Kidney capillary endothelial cell (primary cell): ENCODE data around the gene VENTX.

Experiments
- DNase-seq: peaks from one replicate; pipeline ENCODE4 v3.0.0-alpha.2; 2018; ENCODE audit warnings: low spot score

The VENTX gene

GRCh38 chr10:133272301-133272963 lies 34.8 kb downstream of the VENTX start:
- DNase-seq, result no peak

- no peak for DNase-seq
Measured at GRCh38 chr10:133272964-133273420, 35.3 kb downstream of the VENTX start.

GRCh38 chr10:133273534-133274143 lies 36.0 kb downstream of the VENTX start:
- no peak for DNase-seq

- DNase-seq, result no peak
Measured at GRCh38 chr10:133274751-133275683, 37.4 kb downstream of the VENTX start.

GRCh38 chr10:133275684-133276092 lies 38.0 kb downstream of the VENTX start:
- DNase-seq, result no peak

- no peak for DNase-seq
Measured at GRCh38 chr10:133276100-133276434, 38.4 kb downstream of the VENTX start.

- DNase-seq, result no peak
Measured at GRCh38 chr10:133276435-133277201, 39.0 kb downstream of the VENTX start, which contains the start of gene ADAM8. Gene ADAM8, minus strand, starts transcription at chr10:133276868. Its CDS starts 51 bp downstream, at chr10:133276817.

GRCh38 chr10:133277277-133277992 lies 39.8 kb downstream of the VENTX start:
- DNase-seq, result no peak

GRCh38 chr10:133277993-133278576 lies 40.4 kb downstream of the VENTX start:
- DNase-seq, result no peak

GRCh38 chr10:133278577-133279265 lies 41.1 kb downstream of the VENTX start:
- no peak for DNase-seq

- no peak for DNase-seq
Measured at GRCh38 chr10:133279326-133280226, 41.9 kb downstream of the VENTX start.

- DNase-seq, result no peak
Measured at GRCh38 chr10:133280391-133281059, 42.9 kb downstream of the VENTX start.

- DNase-seq, result no peak
Measured at GRCh38 chr10:133281084-133281483, 43.4 kb downstream of the VENTX start.

- DNase-seq, result no peak
Measured at GRCh38 chr10:133281628-133282372, 44.1 kb downstream of the VENTX start.

GRCh38 chr10:133282846-133283390 lies 45.3 kb downstream of the VENTX start:
- no peak for DNase-seq

GRCh38 chr10:133283931-133284330 lies 46.3 kb downstream of the VENTX start:
- no peak for DNase-seq

- no peak for DNase-seq
Measured at GRCh38 chr10:133285217-133285616, 47.6 kb downstream of the VENTX start.

GRCh38 chr10:133286366-133286765 lies 48.7 kb downstream of the VENTX start:
- no peak for DNase-seq
